Right ventricle myocardium inferior (tissue), 1 donor: Measurements from ENCODE around the gene SLC25A53. TPM values are rescaled to one million over a fixed set of nuclear protein-coding genes. Genes with fewer than 3 reads are reported as not detected.

Source experiments
- ATAC-seq: fragments of 200-7000 bp; cut with Tn5 transposase; one replicate; pipeline ENCODE4 v1.9.1; 2020; ENCODE audit warnings: mild to moderate bottlenecking, moderate library complexity
- DNase-seq: peaks from one replicate; pipeline ENCODE4 v3.0.0; 2021; ENCODE audit errors: missing footprints
- intact Hi-C: fragments of 100-400 bp; cut with DNase I; formaldehyde crosslinking; loops from one replicate; pipeline ENCODE4 v1.11.0; 2022
- long read RNA-seq: library from polyadenylated mRNA; unstranded; transcript quantifications from one replicate; pipeline ENCODE4 v2.0.0, GENCODE V29; 2021
- total RNA-seq: library from RNA; stranded (reverse); fragmentation: NEBNext Ultra II Directional; extraction: Animal tissue kit (Norgen Biotek cat#: 25700); gene quantifications from one replicate; pipeline ENCODE4 v1.2.1, GENCODE V29; 2021
- donor health status: DM: no; HTN: yes; CAD: no; lungs with severe emphysema.

The SLC25A53 gene
- 11.8 TPM for total RNA-seq
- long read RNA-seq, partial matches to known transcripts, result 0 of 5 reads
- long read RNA-seq, other reads (novel, unspliced or antisense), result 1 of 5 reads

DNA sequence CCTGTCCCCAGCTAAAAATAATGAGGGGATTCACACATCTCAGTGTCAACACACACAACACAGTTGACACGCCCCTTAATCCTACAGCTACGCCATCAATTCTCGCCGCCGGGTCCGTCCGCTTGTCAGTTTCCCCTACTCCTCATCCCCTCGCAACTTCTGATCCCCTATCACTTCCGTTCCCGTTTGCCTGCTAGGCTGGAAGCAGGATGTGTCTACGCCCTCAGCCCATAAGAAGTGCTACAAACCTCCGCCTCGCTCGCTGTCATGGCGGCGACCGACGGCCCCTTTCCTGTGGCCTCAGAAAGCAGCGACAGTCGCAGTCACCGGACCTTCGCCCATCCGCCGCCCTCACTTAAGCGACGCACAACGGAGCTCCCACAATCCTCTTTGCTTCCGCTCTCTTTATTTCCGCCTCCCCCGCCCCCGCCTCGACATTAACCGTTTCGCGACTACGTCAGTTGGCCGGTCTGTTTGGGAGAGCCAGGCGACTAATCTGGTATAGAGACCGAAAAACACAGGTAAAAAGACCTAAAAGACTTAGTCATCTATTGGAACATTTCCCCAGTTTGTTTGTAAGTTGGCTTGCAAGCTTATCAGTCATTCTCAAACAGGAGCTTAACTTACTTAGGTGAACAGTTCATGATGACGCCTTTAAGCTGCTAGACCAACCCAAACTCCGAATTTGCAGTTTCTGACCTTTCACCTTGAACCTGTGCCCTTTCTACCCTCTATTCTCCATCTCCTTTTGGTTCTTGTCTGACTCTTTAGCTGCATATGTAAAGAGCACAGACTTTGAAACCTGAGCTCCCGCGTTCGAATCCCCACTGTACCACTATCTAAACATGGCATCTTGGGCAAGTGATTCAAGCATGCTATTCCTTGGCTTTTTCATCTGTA, at the start of gene SLC25A53:
Gene SLC25A53, minus strand, starts transcription at position 380 of the 900 bp plus-strand sequence. CDS start 51,752 bp downstream, outside the sequence.
- peak; percentile 96 for ATAC-seq
- peak; percentile 86 for DNase-seq
- intact Hi-C loops, result no loop called here

DNA sequence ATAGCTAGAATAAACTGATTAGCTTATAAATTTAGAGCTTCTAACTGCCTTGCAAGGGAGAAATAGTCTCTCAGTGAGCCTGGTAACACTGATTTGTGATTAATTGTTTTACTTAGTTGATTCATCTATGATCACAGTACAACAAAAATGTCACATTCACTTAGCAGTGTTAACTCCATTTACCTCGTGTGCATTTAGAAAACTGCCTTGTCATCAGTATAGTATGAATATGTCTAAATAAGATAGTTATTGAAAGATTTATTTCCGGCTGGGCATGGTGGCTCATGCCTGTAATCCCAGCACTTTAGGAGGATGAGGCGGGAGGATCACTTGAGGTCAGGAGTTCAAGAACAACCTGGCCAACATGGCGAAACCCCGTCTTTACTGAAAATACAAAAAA, 48.7 kb upstream of the SLC25A53 start:
- ATAC-seq, result no peak
- intact Hi-C loops, result no loop called here
- DNase-seq, result no peak

GRCh38 chrX:104195489-104196084, 38.8 kb upstream of the SLC25A53 start:
- DNase-seq (no peak), ATAC-seq (no peak)
- intact Hi-C loops, result loop anchor here (5.0 kb wide), 1 partner anchor 72 kb away; no protein-coding TSS in a partner anchor

DNA sequence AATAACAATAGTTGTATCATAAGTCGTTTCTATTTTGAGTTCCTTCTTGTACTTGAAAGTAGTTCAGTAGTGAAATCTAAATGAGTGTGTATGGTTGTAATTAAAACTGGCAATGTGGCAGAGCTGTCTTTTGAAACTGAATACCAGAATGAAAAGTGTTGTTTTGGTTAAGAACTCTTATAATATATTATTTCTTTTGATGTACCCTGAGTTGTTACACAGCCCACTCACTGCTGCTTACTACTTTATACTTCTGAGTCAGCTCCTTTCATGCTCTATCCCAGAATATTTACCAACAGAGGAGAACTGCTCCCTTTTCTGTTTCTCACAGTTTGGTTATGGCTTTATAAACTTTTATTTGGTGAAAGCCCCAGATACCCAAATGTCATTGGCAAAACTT, 38.2 kb upstream of the SLC25A53 start:
- intact Hi-C loops, result loop anchor here (5.0 kb wide), 1 partner anchor 72 kb away; no protein-coding TSS in a partner anchor
- DNase-seq (no peak), ATAC-seq (no peak)

DNA sequence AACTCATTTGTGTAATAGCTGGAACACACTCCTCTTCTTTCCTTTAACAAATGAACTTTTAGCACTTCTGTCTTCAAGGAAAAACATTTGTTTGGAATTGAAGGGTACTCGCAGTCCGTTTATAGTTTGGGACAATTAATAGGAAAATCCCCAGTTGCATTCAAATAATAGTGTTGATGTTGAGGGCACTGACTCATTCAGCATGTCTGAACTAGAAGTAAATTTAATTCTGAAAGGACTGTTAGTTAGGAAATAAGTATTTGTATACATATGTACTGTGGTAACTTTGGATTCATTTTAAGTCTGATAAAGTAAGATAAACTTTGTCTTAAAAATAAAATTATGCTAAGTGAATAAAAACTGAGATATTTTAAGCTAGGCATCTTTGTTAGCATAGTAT, 36.7 kb upstream of the SLC25A53 start:
- ATAC-seq (no peak), DNase-seq (no peak)
- intact Hi-C loops, result no loop called here

GRCh38 chrX:104189837-104190236, 33.0 kb upstream of the SLC25A53 start:
- DNase-seq (no peak), ATAC-seq (no peak)
- intact Hi-C loops, result no loop called here

DNA sequence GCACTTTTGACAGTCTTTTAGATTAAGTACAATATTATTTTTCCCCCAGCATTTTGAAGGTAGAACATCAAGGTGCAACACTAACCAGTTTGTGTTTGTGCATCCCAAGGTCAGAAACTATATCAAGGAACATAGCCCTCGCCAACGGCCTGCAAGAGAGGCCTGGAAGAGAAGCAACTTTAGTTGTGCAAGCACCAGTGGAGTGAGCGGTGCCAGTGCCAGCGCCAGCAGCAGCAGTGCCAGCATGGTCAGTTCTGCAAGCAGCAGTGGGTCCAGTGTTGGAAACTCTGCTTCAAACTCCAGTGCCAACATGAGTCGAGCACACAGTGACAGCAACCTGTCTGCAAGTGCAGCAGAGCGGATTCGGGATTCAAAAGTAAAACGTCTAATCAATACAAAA, 31.1 kb upstream of the SLC25A53 start:
- no peak for ATAC-seq
- DNase-seq, result peak; percentile 48
- intact Hi-C loops, result no loop called here

DNA sequence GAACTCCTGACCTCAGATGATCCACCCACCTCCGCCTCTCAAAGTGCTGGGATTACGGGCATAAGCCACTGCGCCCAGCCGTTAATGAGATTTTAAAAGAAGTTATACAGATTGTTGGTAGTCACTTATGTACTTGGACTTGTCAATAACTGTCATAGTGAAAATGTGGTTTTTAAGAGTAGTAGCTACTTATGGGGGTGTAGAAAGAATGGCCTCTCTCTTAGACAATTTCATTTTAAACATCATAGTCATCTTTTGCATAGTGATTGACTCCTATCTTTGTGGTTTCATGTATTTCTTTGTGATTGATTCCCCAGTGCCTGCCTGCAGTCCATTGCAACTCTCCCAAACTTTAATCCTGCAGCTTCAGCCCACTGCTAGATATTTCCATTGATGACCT, 26.9 kb upstream of the SLC25A53 start:
- no peak for DNase-seq
- no peak for ATAC-seq
- intact Hi-C loops, result no loop called here

DNA sequence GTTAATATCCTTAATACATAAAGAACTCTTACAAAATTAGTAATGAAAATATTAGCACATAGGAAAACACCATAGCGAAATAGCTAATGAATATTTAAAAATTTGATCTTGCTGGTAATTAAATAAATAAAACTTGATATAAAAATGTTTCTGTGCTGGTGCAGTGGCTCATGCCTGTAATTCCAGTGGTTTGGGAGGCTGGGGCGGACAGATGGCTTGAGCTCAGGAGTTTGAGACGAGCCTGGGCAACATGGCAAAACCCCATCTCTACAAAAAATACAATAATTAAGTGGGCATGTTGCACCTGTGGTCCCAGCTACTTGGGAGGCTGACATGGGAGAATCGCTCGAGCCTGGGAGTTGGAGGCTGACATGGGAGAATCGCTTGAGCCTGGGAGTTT, 17.0 kb upstream of the SLC25A53 start:
- DNase-seq (no peak), ATAC-seq (no peak)
- intact Hi-C loops, result no loop called here

GRCh38 chrX:104172788-104173187, 16.0 kb upstream of the SLC25A53 start:
- no peak for ATAC-seq
- intact Hi-C loops, result no loop called here

GRCh38 chrX:104172121-104172520, 15.3 kb upstream of the SLC25A53 start:
- intact Hi-C loops, result no loop called here
- no peak for DNase-seq
- no peak for ATAC-seq

More at GRCh38 chrX:104172788-104173187, 16.0 kb upstream of the SLC25A53 start:
- no peak for DNase-seq

DNA sequence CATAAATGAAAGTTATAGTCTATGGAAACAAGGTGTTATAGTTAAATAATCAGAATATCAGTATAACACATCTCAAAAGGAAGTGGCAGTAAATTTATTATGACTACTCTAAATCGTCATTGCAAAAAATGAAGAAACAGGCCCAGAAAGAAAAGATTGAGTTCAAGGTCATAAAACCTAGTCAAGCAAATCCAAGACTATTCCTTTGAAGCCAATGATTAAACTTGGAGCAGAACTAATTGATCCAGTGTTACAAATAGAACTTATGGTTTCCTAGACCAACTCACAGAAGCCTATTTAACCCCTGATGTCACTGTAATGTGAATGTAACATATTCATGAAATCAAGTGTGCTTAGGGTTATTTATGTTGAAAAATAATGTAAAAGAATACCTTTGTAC, 11.3 kb upstream of the SLC25A53 start:
- intact Hi-C loops, result no loop called here
- DNase-seq, result no peak

GRCh38 chrX:104166735-104167436, 10.1 kb upstream of the SLC25A53 start:
- intact Hi-C loops, result no loop called here
- peak; percentile 52 for DNase-seq
- ATAC-seq, result no peak

More for the DNA sequence above, 11.3 kb upstream of the SLC25A53 start:
- ATAC-seq, result no peak

GRCh38 chrX:104165894-104166734, 9.3 kb upstream of the SLC25A53 start, which contains the start of gene FAM199X:
FAM199X (plus strand) TSS chrX:104166453; CDS start chrX:104166786, 333 bp downstream.
- ATAC-seq, result peak; percentile 99
- peak; percentile 93 for DNase-seq
- intact Hi-C loops, result no loop called here

DNA sequence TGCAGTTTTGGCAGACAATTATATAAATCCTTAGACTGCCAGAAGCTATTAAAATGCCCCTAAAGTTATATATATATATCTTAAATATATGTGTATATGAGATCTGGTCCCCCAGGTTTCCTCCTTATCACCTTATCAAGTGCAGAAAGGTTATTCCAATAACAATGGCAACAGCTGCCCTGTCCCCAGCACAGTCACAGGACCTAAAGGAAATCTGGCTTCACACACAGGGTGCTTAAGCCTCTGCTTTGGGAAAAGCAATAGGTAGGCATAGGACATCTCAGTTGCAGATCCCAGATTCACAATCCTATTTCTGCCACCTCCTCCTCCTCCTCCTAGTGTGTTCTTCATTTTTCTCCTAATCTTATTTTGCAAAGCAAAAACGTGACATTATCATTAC, 5.8 kb downstream of the SLC25A53 start:
- ATAC-seq, result no peak
- DNase-seq, result no peak
- intact Hi-C loops, result no loop called here

DNA sequence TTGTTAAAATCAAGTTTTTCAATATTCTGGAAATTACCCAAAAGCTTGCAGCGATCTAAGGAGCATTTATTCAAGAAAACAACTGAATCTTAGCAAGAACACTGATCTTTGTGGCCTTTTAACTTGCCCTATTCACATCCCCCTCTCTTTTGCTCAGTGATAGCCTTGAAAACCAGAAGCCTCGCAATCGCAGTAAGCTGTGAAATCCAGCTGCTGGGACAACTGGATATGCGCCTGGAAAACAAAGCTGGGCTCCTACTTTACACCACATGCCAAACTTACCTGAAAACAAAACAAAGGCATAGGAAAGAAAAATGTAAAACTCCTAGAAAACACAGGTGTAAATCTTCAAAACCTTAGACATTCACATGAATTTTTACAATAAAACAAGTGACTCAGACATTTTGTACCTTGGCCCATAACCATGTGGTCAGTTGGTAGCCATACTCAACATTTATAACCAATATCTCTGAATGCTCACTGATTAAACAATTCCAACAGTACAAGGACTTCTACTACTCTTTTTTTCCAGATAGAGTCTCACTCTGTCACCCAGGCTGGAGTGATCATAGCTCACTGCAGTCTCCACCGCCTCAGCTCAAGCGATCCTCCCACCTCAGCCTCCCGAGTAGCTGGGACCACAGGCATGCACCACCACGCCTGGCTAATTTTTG, 15.6 kb downstream of the SLC25A53 start:
- DNase-seq (no peak), ATAC-seq (no peak)
- intact Hi-C loops, result no loop called here

DNA sequence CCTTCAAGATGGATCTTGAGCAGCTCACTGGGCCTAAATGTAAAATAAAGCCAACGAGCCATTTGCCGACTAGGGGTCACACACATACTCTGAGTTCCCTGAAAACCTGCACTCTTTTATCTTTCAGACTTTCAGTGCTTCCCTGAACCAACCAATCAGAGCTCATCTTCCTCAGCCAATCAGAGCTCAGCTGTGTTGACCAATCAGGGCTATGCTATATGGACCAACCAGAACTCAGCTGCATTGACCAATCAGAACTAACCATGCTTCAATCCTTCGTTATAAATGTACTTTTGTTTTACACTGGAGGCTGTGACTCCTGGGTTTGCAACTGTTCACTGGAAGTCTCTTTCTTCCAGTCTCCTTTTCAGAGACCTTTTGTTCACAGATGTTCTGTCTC, 19.3 kb downstream of the SLC25A53 start:
- no peak for ATAC-seq
- DNase-seq, result no peak
- intact Hi-C loops, result loop anchor here (2.0 kb wide), 1 partner anchor 39 kb away; no protein-coding TSS in a partner anchor
